NK-92 (cell line): ENCODE data around the gene GALNT17.

ENCODE experiments used
- DNase-seq: peaks from one replicate; lab custom pipeline; 2025; ENCODE audit not compliant: unreplicated experiment; lab: John Stamatoyannopoulos, UW

Gene GALNT17

DNA sequence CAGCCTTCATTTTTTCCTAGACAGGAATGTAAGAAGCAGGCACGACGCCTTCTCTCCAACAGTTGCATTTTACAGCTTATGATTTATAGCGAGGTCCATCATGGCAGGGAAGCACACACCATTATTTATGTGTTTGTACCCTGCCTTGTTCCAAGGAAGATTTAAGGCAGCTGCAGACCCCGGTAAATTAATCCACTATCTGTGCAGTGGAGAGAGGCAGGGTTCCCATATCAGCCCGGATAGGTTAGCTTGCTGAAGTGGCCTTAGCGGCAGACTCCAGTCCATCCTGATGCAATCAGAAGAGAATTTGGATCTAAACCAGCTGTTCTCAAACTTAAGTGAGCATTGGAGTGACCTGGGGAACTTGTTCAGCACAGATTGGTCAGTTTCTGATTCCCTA is 359.4 kb downstream of the GALNT17 start:
- DNase-seq = no peak

DNA sequence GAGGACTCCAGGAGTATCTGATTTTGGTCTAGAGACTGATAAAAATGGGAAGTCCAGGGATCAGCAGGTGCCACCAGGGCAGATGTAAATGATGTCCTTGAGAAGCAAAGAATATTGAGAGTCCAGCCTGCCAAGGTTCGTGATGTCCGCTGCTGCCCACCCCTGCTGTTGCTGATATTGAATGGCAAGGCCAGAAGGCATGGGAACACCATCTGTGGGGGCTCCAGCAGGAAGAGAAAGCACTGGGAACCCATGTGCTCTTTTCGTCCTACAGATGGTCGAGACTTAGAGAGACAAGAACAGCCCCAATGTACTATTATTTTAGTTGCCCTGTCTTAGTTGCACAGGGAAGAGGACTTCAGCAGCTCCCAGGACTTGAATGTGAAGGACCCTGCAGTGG is 363.9 kb downstream of the GALNT17 start:
- DNase-seq = no peak

DNA sequence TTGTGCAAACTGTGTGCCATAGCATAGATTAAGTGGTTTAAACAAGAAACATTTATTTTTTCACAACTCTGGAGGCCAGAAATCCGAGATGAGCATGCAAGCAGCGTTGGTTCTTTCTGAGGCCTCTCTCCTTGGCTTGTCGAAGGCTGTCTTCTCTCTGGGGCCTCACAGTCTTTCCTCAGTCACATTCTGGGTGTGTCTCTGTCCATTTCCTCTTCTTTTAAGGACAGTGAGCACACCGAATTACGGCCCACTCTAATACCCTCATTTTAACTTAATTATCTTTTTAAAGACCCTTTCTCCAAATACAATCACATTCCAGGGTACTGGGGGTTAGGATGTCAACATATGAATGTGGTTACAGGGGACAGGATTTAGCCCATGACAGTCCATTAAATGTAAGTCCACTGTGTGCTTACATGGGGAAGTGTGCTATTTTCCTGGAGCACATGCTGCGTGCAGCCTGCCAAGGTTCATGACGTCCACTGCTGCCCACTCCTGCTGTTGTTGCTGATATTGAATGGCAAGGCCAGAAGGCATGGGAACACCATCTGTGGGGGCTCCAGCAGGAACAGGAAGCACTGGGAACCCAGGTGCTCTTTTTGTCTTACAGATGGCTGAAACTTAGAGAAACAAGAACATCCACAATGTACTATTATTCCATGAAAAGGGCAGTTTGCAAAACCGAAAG is 365.5 kb downstream of the GALNT17 start:
- no peak for DNase-seq

DNA sequence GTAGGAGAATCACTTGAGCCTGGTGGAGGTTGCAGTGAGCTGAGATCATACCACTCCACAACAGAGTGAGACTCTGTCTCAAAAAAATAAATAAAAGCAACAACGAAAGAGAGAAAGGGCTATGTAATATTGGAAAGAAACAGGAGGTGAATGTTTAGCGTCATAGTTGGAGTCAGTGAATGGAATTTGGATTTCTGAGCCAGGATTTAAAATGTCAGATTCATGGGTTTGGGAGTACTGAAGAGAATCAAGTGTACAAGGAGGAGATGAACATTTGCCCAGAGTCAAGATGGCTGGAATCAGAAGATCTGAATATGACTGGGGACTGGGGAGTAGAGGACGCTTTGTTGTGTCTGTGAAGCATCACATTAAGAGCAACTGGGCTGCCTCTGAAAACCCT is 366.4 kb downstream of the GALNT17 start:
- no peak for DNase-seq

DNA sequence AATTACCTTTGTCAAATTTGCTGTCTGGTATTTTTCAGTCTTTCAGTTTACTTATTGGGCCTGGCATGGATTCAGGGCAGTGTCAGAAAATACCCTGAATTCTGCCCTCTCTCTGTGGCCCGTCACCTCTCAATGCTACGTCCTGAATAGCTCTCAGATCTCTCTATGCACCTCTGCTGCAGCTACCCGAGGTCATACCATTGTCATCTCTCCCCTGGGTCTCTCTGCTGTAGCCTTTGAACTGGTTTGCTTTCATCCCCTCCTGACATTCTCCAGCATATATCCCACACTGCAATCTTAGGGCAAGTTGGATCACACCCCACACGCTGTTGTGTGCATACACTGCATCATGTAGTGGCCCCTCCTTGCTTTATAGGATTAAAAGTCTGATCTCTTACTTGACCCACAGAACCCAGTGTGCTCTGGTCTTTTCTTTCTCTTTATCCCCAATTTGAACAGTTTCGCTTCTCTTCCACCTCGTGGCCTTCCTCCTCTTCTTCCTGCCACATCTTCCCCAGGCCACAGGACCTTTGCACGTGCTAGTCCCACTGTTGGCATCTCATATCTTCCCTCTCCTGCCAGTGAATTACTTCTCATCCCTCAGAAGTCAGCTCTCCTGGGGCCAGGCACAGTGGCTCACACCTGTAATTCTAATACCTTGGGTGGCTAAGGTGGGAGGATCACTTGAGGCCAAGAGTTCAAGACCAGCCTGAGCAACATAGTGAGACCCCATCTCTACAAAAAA is 372.9 kb downstream of the GALNT17 start:
- no peak for DNase-seq

DNA sequence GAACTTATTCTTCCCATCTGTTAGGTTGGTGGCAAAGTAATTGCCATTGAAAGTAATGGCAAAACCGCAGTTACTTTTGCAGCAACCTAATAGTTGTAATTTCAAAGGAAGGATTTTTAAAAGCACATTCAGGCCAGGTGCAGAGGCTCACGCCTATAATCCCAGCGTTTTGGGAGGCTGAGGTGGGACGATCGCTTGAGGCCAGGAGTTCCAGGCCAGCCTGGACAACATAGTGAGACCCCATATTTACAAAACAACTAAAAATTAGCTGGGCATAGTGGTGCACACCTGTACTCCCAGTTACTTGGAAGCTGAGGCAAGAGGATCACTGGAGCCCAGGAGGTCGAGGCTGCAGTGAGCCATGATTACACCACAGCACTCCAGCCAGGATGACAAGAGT is 374.9 kb downstream of the GALNT17 start:
- no peak for DNase-seq

DNA sequence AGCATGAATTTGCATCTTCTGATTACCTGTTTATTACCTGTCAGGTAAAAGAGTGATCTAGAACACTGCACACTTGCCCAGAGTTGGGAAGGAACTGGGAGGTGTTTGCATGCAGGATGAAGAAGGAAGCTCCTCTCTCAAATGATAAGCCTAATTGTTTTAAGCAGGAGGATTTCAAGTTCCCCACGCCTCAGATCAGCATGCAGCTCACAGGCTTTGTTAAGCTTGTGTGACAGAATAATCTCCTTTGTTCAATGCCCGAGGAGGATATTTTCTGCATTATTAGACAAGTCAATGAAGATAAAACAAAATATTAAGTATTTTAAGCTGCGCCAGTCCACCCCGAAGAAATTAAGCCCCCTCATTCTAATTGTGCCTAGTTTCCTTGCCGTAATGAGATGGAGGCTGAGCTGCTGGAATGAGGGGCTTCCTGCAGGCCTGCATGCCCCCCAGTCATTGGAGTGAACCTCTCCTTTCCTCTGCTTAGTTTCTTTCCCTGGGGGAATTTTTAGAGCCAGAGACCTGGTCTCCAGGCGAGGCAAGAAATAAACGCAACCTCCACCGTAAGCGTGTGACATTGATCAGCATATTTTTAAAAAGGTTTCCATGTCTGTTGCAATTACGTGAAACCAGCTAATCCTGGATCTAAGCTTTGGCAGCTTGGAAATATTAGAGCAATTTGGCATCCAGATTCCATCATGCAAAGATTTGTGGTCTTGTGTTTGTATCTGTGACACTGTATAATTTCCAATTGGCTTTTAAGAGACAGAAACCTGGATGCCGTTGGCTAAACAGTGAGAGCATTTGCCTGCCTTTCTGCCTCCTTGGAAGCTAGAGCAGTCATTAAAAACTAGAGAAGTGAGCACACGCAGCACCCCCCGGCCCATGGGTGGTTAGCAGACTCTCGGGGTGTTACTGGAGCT is 376.0 kb downstream of the GALNT17 start:
- DNase-seq = no peak

DNA sequence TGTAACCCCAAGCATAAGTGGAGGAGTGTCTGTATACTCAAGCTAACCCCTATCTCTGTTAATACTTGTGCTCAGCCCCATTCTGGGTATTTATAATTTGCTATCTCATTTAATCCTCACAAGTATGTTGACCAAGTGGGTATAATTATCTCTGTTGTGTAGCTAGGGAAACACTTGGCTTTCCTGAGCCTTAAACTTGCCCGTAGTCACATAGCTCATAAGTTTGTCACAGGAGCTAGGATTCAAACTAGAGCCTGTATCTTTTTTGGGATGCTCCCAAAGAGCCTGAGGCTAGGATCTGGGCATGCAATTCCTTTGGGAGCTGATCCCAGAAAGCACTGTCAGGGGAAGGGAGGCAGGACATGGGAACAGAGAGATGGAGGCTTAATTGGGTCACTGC is 377.4 kb downstream of the GALNT17 start:
- no peak for DNase-seq

DNA sequence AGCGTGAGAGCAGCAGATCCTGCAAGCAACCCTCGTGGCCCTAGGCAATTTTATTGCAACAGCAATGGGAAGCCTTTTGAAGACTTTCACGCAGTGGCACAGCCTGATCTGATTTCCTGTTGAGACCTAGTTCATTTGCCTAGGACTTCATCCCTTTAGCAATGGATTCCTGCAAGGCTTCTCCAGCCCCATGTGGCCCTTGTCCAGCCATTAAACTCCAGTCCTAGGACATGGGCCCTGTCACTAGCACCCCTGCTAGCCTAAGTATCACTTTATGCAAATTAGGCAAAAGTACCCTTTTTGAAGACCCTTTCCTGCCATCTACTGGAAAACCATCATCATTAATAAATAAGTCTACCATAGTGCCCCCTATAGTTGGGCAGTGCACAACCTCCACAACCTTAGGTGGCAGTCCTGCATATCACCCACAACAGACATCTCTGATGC is 379.4 kb downstream of the GALNT17 start:
- no peak for DNase-seq

DNA sequence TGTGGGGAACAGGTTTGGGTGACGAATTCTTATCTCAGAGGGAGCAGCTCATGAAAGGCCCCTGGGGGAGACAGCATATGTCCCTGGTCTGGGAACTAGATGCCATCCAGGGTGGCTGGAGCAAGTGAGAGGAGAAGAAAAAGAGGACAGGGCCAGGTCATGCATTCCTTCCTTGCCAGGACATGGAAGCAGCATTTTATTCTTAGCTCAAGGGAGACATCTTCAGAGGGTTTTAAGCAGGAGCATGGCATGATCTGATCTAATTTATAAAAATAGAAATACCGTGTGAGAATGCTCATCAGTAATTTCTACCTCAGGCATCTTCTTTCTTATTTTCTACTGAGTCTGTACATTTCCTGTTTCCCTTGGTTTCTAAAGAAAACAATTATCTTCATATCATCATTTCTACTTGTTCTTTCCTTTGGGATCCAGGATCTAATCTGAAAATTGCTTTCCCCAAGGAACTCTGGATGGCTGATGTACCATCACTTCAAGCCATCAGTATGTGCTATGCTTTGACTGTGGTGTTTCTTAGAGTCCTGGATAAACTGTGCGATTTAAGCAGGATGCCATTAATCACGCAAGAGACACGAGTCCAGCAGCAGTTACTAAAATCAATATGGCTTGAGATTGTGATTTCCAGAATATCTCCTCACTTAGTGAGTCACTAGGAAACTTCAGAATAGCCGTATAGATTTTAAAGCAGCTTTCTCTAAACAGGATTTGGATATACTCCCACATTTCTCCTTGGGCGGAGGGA is 386.2 kb downstream of the GALNT17 start:
- DNase-seq = no peak

DNA sequence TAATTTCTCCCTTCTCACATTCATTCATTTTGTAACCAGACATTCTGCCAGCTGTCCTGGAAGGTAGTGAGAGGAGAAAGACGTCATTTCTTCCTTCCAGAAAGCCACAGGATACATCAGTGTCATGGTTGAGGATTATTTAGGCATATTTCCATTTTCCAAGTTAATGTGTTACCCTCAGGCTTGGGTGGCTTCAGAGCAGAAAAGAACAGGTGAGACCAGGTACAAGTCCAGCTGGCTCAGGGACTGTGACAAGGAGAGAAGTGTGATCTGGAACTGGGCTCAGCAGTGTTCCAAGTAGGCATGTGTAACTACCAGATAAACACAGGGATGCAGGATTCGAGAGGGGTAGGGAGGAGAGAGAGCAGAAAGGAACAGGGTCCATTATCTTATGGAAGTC is 386.9 kb downstream of the GALNT17 start:
- DNase-seq = no peak

DNA sequence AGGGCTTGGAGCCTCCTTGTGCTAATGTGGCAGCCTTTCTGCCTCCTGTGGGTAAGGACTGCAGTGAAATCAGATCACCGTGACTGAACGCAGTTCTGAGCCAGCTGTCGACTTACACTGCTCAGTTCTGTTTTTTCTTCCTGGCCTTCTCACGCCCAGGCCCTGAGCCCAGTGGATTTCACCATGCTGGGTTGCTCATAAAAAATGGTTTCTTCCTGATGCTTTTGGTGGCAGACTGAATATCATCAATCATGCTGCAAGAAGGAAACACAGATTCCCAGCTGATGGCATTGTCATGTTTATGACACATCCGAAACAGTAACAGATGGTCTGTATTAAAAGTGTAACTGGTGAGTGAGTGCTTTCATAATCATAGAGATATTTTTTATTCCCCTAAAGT is 389.6 kb downstream of the GALNT17 start:
- DNase-seq = no peak

DNA sequence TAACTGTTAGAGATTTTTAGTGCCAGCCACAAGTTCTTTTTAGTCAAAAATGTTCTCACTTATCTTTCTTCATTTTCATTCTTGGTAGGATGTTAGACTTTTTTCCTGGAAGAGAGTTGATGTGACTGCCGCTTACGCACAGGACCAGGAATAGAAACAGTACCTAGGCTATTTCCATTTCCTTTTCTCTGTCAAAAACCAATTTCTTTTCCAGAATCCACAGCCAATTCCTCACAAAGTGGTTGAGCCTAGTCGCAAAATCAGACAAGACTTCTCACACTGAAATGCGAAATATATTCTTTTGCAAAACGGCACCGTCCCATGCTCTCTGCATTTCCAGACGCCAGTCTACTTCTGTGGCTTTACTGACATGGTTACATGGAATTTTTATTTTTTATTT is 394.2 kb downstream of the GALNT17 start:
- DNase-seq = no peak

DNA sequence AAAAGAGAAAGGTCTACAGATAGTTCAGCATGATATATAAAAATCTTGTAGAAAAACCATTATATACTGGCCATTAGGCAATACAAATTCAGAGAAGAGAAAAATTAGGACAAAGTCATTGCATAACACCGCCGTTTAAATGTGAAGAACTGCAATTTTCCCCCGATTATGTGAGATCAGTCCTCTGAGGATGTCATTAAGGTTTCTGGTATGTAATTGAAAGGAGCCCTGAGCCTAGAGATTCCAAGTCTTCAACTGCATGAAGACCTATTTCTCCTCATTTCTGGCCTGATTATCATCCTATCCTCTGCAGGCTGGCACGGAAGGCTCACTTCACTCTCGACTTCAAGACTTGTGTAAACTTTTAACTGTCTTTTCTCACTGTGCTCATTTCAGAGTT is 395.3 kb downstream of the GALNT17 start:
- no peak for DNase-seq

DNA sequence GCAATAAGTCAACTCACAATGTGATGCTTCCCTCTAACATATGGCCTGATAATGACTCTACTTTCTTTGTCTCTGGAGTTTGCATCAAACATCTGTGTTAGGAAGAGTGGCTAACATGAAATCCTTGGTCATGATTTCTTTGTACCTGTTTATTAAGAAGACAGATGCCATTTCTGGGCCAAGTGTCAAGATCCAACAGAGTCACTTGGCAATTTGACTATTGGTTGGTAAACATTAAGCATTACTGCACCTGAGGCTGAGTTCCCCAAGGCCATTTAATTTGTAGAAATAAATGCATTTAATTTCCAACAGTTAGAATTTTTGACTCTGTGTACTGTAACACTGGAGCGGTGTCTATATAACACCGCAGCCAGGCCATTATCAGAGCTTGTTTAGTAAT is 403.7 kb downstream of the GALNT17 start:
- no peak for DNase-seq

DNA sequence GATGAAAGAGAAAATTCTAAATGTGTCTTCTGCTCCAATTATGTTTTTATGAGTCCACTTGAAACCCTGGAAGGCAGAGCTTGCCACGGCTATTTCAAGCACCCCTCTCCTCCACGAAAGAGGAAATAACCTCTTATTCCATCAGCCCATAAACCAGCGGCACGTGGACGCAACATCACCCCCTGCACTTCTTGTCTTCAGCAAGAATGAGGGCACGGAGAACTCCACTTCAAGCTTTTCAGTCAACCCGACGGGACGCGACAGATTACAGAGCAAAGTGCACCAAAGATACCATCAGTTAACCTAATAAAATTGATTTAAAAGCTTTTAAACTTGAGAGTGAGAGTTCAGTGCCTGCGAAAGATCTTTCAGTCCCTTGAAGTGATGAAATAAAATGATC is 406.3 kb downstream of the GALNT17 start:
- no peak for DNase-seq

DNA sequence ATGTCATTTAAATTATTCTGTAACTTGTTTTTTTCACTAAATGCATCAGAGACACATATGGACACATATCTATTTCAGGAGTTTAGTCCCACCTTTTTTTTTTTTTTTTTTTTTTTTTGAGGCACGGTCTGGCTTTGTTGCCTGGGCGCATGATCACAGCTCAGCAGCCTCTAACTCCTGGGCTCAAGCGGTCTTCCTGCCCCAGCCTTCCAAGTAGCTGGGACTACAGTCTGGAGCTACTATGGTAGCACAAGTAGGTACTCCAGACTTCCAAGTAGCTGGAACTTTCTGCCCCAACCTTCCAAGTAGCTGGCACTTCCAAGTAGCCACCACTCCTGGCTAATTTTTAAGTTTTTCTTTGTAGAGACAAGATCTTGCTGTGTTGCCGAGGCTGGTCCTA is 407.7 kb downstream of the GALNT17 start:
- no peak for DNase-seq

DNA sequence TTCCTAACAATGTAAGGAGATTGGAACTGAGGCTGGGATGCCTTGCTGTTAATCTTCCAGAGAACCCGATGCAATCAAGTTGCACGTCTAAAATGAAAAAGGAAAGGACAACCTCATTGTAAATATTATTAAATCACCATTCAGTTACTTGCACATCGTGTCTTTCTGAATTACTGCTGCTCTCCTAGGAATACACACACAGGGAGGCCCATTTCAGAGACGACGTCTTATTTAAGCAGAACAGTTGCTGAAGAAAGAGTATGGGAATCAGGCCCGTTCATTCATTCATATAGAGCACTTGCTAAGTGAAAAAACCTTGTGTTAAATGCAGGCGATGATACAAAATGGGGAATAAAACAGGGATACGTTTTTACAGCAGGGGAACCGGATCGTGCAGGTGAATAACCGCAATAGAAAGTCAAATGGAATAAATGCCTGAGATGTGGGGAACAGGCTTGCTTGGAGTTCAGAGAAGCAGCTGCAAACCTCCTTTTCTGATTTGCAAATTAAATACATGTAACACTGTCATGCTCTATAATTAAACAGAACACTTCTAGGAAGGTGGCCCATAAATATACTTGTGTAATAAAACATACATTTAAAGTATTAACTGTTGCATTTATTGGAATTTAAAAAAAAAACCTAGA is 409.9 kb downstream of the GALNT17 start:
- DNase-seq = no peak

DNA sequence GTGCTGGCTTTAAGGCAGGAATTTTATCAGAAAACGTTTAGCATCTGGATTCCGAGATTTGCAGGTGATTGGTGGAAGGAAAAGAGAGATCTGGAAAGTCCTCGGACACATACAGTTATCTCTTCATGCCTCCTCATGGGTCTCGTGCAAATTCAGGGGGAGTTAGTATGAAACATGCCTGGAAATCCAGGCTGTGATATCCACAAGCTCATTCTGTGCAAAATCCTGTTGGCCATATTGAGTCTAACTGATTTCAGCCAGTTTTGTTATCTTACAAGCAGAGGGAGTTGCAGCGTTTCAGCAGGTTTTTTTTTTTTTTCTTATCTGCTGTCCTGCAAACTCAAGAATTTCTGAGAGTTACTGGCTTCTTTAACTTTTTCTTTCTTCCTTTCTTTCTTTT is 411.5 kb downstream of the GALNT17 start:
- DNase-seq = no peak

DNA sequence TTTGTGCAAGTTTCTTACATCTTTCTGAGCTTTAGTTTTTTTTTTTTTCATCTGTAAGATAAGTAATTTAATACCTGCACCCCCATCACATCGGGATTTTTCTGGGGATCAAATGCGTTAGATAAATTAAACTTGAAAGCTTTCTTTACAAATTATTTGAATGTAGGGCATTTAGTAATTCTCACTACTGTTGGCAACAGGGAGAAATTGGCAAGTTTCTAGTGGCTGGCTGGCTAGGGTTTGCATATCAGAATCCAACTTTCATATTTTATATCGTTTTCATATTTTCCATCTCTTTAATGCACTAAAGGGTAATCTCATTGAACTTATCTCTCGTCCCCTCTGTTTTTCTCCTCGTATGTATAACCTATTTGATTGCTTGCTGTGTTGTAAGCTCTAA is 412.9 kb downstream of the GALNT17 start:
- DNase-seq = no peak

DNA sequence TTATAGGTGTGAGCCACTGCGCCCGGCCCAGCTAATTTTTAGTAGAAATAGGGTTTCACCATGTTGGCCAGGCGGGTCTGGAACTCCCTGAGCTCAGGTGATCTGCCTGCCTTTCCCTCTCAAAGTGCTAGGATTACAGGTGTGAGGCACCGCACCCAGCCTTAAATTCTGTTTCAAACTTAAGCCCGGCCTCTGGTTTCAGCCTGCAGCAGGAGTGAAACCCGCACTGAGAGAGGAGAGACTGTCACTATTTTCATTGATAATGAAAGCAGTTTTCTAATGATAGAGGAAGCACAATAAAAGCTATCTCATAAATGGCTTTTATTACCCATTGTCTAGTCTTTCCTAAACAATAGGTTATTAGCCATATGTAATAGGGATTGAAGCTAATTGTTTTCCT is 415.5 kb downstream of the GALNT17 start:
- no peak for DNase-seq
